Measurements from ENCODE around the gene LRFN4. TPM values are rescaled to one million over a fixed set of nuclear protein-coding genes. Genes with fewer than 3 reads are reported as not detected.

LRFN4 gene
- total RNA-seq, 1 experiment from 2014 or later = 66.7 TPM

- H3K23me2 ChIP-seq (ENCODE audit: insufficient read length, low read depth, low read length, poor library complexity, severe bottlenecking) = peaks cover 5% of the 10 kb centered on the region
- Mint-ChIP-seq H3K9me3 (no peaks in the 10 kb centered on the region), H3K27me3 (ENCODE audit: low read depth) (peaks cover 2% of the 10 kb centered on the region; the same call in 1 of the 2 replicates), H3K27ac (peak within 1 kb of the TSS; percentile 88 to 95 (median 90); a peak in 6 of 7 replicates), H3K4me3 (peak within 1 kb of the TSS; percentile 91 to 95), H3K4me1 (peaks cover 14 to 16% of the 10 kb centered on the region in 2 experiments), H3K36me3 (ENCODE audit: insufficient read depth in 1 of 3, low read depth in 3 of 3) (peaks cover 13 to 57% (median 37%) of the 10 kb centered on the region in 3 experiments)
- no peaks in the 10 kb centered on the region for H3K9me3 ChIP-seq (ENCODE audit: control insufficient read depth, low read depth, low read length)
- WGBS (ENCODE audit: extremely low coverage, insufficient read length, low lambda C conversion rate) = no CpG with 5 or more reads among the region's 98 CpGs
- peak within 1 kb of the TSS; percentile 39 for H2BK120ac ChIP-seq (ENCODE audit: low read depth, low read length, poor library complexity, severe bottlenecking)
- H4K91ac ChIP-seq (ENCODE audit: insufficient read length, low read depth, low read length) = no peak within 1 kb of the TSS
- H3K27ac ChIP-seq (ENCODE audit: insufficient read length, low read depth, low read length) = no peak within 1 kb of the TSS
- no peak within 1 kb of the TSS for H3K56ac ChIP-seq (ENCODE audit: insufficient read length, low read depth, low read length)
- peak; percentile 90 for DNase-seq
- H3K18ac ChIP-seq (ENCODE audit: insufficient read length, low read depth, low read length) = peak within 1 kb of the TSS; percentile 79
- H2BK5ac ChIP-seq (ENCODE audit: insufficient read length, low read length) = no peak within 1 kb of the TSS
- no peak within 1 kb of the TSS for H2AK5ac ChIP-seq (ENCODE audit: insufficient read length, low read length)
- peaks cover 7% of the 10 kb centered on the region for H3K79me1 ChIP-seq (ENCODE audit: insufficient read depth, low read depth, low read length, poor library complexity, severe bottlenecking)
- no peaks in the 10 kb centered on the region for H4K20me1 ChIP-seq (ENCODE audit: control insufficient read depth, insufficient read depth, insufficient read length)
- no peak within 1 kb of the TSS for H2AFZ ChIP-seq (ENCODE audit: low read length)
- H3K27me3 ChIP-seq (ENCODE audit: insufficient read depth, low read length) = no peaks in the 10 kb centered on the region
- TF ChIP-seq CTCF (conservative IDR thresholded peaks at IDR 0.05) = no peak
- H3K4me1 ChIP-seq (ENCODE audit: insufficient read depth, low read length) = no peaks in the 10 kb centered on the region
- H3K14ac ChIP-seq (ENCODE audit: insufficient read depth, low read length) = peak within 1 kb of the TSS; percentile 93
- H2BK15ac ChIP-seq (ENCODE audit: low read depth, low read length) = no peak within 1 kb of the TSS
- no peak within 1 kb of the TSS for H2BK12ac ChIP-seq (ENCODE audit: insufficient read length, low read depth, low read length)
- H2BK20ac ChIP-seq (ENCODE audit: low read depth, low read length, poor library complexity, severe bottlenecking) = no peak within 1 kb of the TSS
- H3K4ac ChIP-seq (ENCODE audit: low read depth, low read length) = no peak within 1 kb of the TSS
- peak within 1 kb of the TSS; percentile 86 for H3K9ac ChIP-seq (ENCODE audit: extremely low read depth, insufficient read length, low read length)
- no peak within 1 kb of the TSS for H4K5ac ChIP-seq (ENCODE audit: insufficient read length, low read depth, low read length)
- H3T11ph ChIP-seq (ENCODE audit: low read length) = no peak within 1 kb of the TSS
- H4K8ac ChIP-seq (replicated peaks; ENCODE audit: insufficient read length, low read depth, low read length) = no peak within 1 kb of the TSS
- H3K23ac ChIP-seq (ENCODE audit: insufficient read length, low read depth, low read length) = no peak within 1 kb of the TSS
- H3K79me2 ChIP-seq (ENCODE audit: insufficient read depth, low read length) = peaks cover 10% of the 10 kb centered on the region; the same call in 1 of the 2 replicates
- peak within 1 kb of the TSS; percentile 82 for H3K4me2 ChIP-seq (ENCODE audit: insufficient read depth, insufficient read length, low read length)
These were observed 13.7 kb upstream of the LRFN4 start, which contains the start of gene RCE1 for GRCh38 chr11:66842896-66843775. Gene RCE1, plus strand, starts transcription at chr11:66843441. Its CDS starts 15 bp downstream, at chr11:66843456.

All from H9 (cell line).